ENCODE results near the gene SPNS1.

DNA sequence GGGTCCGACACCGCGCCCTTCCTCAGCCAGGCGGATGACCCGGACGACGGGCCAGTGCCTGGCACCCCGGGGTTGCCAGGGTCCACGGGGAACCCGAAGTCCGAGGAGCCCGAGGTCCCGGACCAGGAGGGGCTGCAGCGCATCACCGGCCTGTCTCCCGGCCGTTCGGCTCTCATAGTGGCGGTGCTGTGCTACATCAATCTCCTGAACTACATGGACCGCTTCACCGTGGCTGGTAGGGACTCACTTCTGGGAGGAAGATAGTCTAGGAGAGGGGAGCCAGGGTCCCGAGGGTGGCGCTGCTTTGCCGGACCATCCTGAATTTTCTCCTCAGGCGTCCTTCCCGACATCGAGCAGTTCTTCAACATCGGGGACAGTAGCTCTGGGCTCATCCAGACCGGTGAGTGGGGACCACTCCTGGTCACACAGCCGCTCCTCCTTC, 601 bp downstream of the SPNS1 start:
- no peak for TF ChIP-seq BHLHE40 (IDR thresholded peaks at IDR 0.05; ENCODE audit: borderline replicate concordance)
- TF ChIP-seq ZNF384 (IDR thresholded peaks at IDR 0.05) = no peak
- TF ChIP-seq FOXM1 (IDR thresholded peaks at IDR 0.05; ENCODE audit: borderline replicate concordance) = no peak
- TF ChIP-seq ELF4 (IDR thresholded peaks at IDR 0.05) = no peak
- no peak for TF ChIP-seq NFRKB (IDR thresholded peaks at IDR 0.05)
- no peak for TF ChIP-seq FOXA1 (IDR thresholded peaks at IDR 0.05)

Measured in HEK293T (cell line).